GM12878 (cell line): ENCODE results near the gene ADCY7. TPM values are rescaled to one million over a fixed set of nuclear protein-coding genes. Genes with fewer than 3 reads are reported as not detected.

ENCODE experiments used
- ATAC-seq: fragments of 200-7000 bp; cut with Tn5 transposase; 3 replicates; pipeline ENCODE4 v1.9.1; 2020; ENCODE audit warnings: mild to moderate bottlenecking, moderate library complexity
- BruUV-seq: library from RNA; stranded (reverse); fragments of 400-500 nt; replicated peaks from 2 replicates; lab custom pipeline; 2021; lab: Mats Ljungman, UMichigan
- CTCF ChIA-PET: fragments of 300-600 bp; sonication (Branson Sonifier 250); formaldehyde crosslinking; extraction: SDS; loops from one replicate; lab custom pipeline; 2021; ENCODE audit warnings: inconsistent platforms; lab: Yijun Ruan, JAX
- POLR2A ChIA-PET: fragments of 350-600 bp; formaldehyde crosslinking; extraction: SDS; loops from one replicate; lab custom pipeline; 2021; ENCODE audit warnings: inconsistent platforms; lab: Charles Lee
- RAD21 ChIA-PET: fragments of 300-600 bp; sonication (Branson Sonifier 250); formaldehyde crosslinking; loops from one replicate; lab custom pipeline; 2023; ENCODE audit warnings: antibody characterized with exemption; ENCODE audit not compliant: unreplicated experiment; lab: Charles Lee
- SMC1A ChIA-PET: fragments of 300-600 bp; sonication (Branson Sonifier 250); formaldehyde crosslinking; loops from one replicate; lab custom pipeline; 2023; ENCODE audit not compliant: unreplicated experiment, uncharacterized antibody; lab: Charles Lee
- DNase-seq: peaks from one replicate; pipeline ENCODE4 v3.0.0-alpha.2; 2011; ENCODE audit warnings: low read depth, low spot score
- FAIRE-seq: peaks from 3 replicates; lab custom pipeline; 2011; peaks lifted over from hg19 to GRCh38; lab: Jason Lieb, UNC
- H2AFZ ChIP-seq: 2 replicates; pipeline ENCODE4 v1.6.0; 2011; ENCODE audit warnings: low read depth, low read length, control low read depth; ENCODE audit not compliant: control insufficient read depth
- H3K27ac ChIP-seq: 2 replicates; pipeline ENCODE4 v1.5.1; 2011; ENCODE audit warnings: control low read depth; ENCODE audit not compliant: control insufficient read depth, insufficient read depth
- H3K27me3 ChIP-seq, 2 experiments: replicated peaks in 1 of 2; 2 replicates each; pipeline versions ENCODE4 v1.6.0 to v1.6.1; 2011; ENCODE audit warnings: low read length in 1 of 2; ENCODE audit not compliant: control insufficient read depth in 2 of 2, insufficient read depth in 2 of 2
- H3K36me3 ChIP-seq, 2 experiments: 2 replicates each; pipeline ENCODE4 v1.5.1; 2011; ENCODE audit warnings: low read length in 1 of 2; ENCODE audit not compliant: control insufficient read depth in 2 of 2, insufficient read depth in 2 of 2
- H3K4me1 ChIP-seq: 2 replicates; pipeline ENCODE4 v1.6.1; 2011; ENCODE audit warnings: mild to moderate bottlenecking, low read length, moderate library complexity, mixed read lengths; ENCODE audit not compliant: control insufficient read depth, insufficient read depth
- H3K4me2 ChIP-seq: 2 replicates; pipeline ENCODE4 v1.6.0; 2011; ENCODE audit warnings: control low read depth; ENCODE audit not compliant: control insufficient read depth, insufficient read depth
- H3K4me3 ChIP-seq: fragments of 200-600 bp; sonication (generic); 2 replicates; pipeline ENCODE4 v1.5.1; 2016
- H3K79me2 ChIP-seq: 2 replicates; pipeline ENCODE4 v1.6.0; 2011; ENCODE audit warnings: low read length; ENCODE audit not compliant: control insufficient read depth, insufficient read depth
- H3K9ac ChIP-seq: 2 replicates; pipeline ENCODE4 v1.8.0; 2011; ENCODE audit warnings: low read length, control low read depth, mixed read lengths; ENCODE audit not compliant: control insufficient read depth, insufficient read depth
- H3K9me3 ChIP-seq: replicated peaks from 3 replicates; pipeline ENCODE4 v1.5.1; 2011; ENCODE audit warnings: mild to moderate bottlenecking, low read length; ENCODE audit not compliant: control insufficient read depth, insufficient read depth
- H4K20me1 ChIP-seq: 2 replicates; pipeline ENCODE4 v1.6.0; 2011; ENCODE audit not compliant: control insufficient read depth, insufficient read depth
- BHLHE40 ChIP-seq, 2 experiments: fragments of 450-650 bp in 1 of 2; IDR thresholded peaks; 2 replicates each; pipeline ENCODE4 v1.6.1; 2011 to 2017; ENCODE audit warnings: low read depth in 2 of 2, borderline replicate concordance in 1 of 2, improper control_type of control experiment in 1 of 2, low read length in 1 of 2, mild to moderate bottlenecking in 1 of 2
- HCFC1 ChIP-seq: fragments of 150-350 bp; IDR thresholded peaks from 2 replicates; pipeline ENCODE4 v1.6.1; 2014; ENCODE audit warnings: low read length
- MEF2B ChIP-seq: fragments of 450-650 bp; IDR thresholded peaks from 2 replicates; pipeline ENCODE4 v1.6.1; 2018; ENCODE audit warnings: mild to moderate bottlenecking, moderate library complexity; ENCODE audit not compliant: partially characterized antibody, poor library complexity, severe bottlenecking
- WGBS: methylation state at CpG from one replicate; pipeline ENCODE4 v1.1.6; 2016; ENCODE audit warnings: low lambda C conversion rate; ENCODE audit not compliant: insufficient replicate concordance, insufficient coverage; ENCODE audit errors: missing lambda C conversion rate; 5-methylcytosine and 5-hydroxymethylcytosine counted together
- in situ Hi-C: fragments of 300-500 bp; cut with MboI; formaldehyde crosslinking; loops from 9 replicates; pipeline ENCODE4 v1.14.3; 2018; ENCODE audit warnings: mixed read lengths
- intact Hi-C: fragments of 100-400 bp; cut with micrococcal nuclease; formaldehyde crosslinking; loops from one replicate; pipeline ENCODE4 v1.14.2; 2022; ENCODE audit not compliant: unreplicated experiment
- polyA plus RNA-seq, 11 experiments: library from polyadenylated mRNA; depleted of rRNA in 4 of 11; unstranded in 6 of 11; stranded (reverse) in 5 of 11; fragments of >200 nt; fragmentation: Nextera tagmentation in 4 of 11; fragmentation: Illumina TruSeq in 1 of 11; extraction: Ambion mirVana in 4 of 11; extraction: Trizol in 1 of 11; gene quantifications; 1 replicate in 1 of 11; 2 replicates in 10 of 11; pipeline versions ENCODE4 v1.2.1 to v1.2.3, GENCODE V29; 2011 to 2016; ENCODE audit warnings: inconsistent platforms in 2 of 11, missing spikeins in 2 of 11, low read depth in 1 of 11
- total RNA-seq, 4 experiments: library from RNA; depleted of rRNA in 3 of 4; stranded (reverse); fragments of >200 nt in 3 of 4; fragmentation: Illumina TruSeq in 1 of 4; extraction: Trizol in 1 of 4; gene quantifications; 2 replicates each; pipeline versions ENCODE4 v1.2.1 to v1.2.3, GENCODE V29; 2013 to 2021

The ADCY7 gene
- total and polyA plus RNA-seq, 10 of the 15 experiments (the other 5 are each of a cell fraction or from before 2014, with no cell fraction given): 1.2 to 87.9 (median 24.4) TPM

GRCh38 chr16:50259334-50260205 lies 6.8 kb upstream of the ADCY7 start:
- Histone ChIP-seq H2AFZ (no peak overlapping the region), H3K9me3 (no peaks in the 10 kb centered on the region; the same call in 2 of the 3 replicates), H4K20me1 (no peaks in the 10 kb centered on the region), H3K36me3 (no peaks in the 10 kb centered on the region), H3K27me3 (no peaks in the 10 kb centered on the region; a peak in 1 of 4 replicates), H3K4me2 (no peak overlapping the region), H3K4me3 (no peak overlapping the region), H3K27ac (no peak overlapping the region), H3K9ac (no peak overlapping the region), H3K79me2 (no peaks in the 10 kb centered on the region), H3K4me1 (peaks cover 12% of the 10 kb centered on the region)
- TF ChIP-seq MEF2B (peak; percentile 11), HCFC1 (no peak), BHLHE40 (IDR thresholded peaks at IDR 0.05; ENCODE audit: borderline replicate concordance in 1 of 2, low read depth in 2 of 2, low read length in 1 of 2) (no peak)
- in situ Hi-C loops (no loop called here), intact Hi-C loops (no loop called here)
- DNase-seq: no peak
- no peak for FAIRE-seq
- ChIA-PET SMC1A (no interaction called here), RAD21 (no interaction called here), POLR2A (interaction anchor here (1.4 kb wide), 1 partner anchor 14 kb away, joined by 4 read pairs; no protein-coding TSS in a partner anchor), CTCF (interaction anchor here (0.7 to 2.2 kb wide), 3 partner anchors 9 to 95 kb away, joined by 3 to 6 read pairs (median 3); no protein-coding TSS in a partner anchor)
- ATAC-seq: no peak
- 53% methylated on average over 20 of the region's 23 CpGs for WGBS
- no TSS peak for BruUV-seq
